Astrocyte (in vitro differentiated cells and primary cell): ENCODE measurements around the gene WDR27. TPM values are rescaled to one million over a fixed set of nuclear protein-coding genes. Genes with fewer than 3 reads are reported as not detected.
"Not testable (repeated sequence)": the region's sequence is repeated elsewhere in the genome, so short reads cannot be mapped to it uniquely, and the experiment has no call there.

ENCODE experiments used
- DNase-seq: peaks from one replicate; pipeline ENCODE4 v3.0.0-alpha.2; 2010; ENCODE audit warnings: low read depth
- FAIRE-seq: peaks from 2 replicates; lab custom pipeline; 2011; peaks lifted over from hg19 to GRCh38; lab: Jason Lieb, UNC
- H2AFZ ChIP-seq: 2 replicates; pipeline ENCODE4 v1.6.0; 2012; ENCODE audit warnings: low read depth, low read length, inconsistent platforms
- H3K27ac ChIP-seq: 2 replicates; pipeline ENCODE4 v1.5.1; 2011; ENCODE audit warnings: low read depth, low read length, inconsistent platforms
- H3K27me3 ChIP-seq: 2 replicates; pipeline ENCODE4 v1.6.0; 2011; ENCODE audit warnings: low read length, inconsistent platforms; ENCODE audit not compliant: insufficient read depth
- H3K36me3 ChIP-seq: 2 replicates; pipeline ENCODE4 v1.5.1; 2011; ENCODE audit warnings: low read length, inconsistent platforms; ENCODE audit not compliant: insufficient read depth
- H3K4me1 ChIP-seq: 2 replicates; pipeline ENCODE4 v1.5.1; 2011; ENCODE audit warnings: low read length, inconsistent platforms; ENCODE audit not compliant: insufficient read depth
- H3K4me2 ChIP-seq: 2 replicates; pipeline ENCODE4 v1.6.0; 2012; ENCODE audit warnings: low read length, inconsistent platforms
- H3K4me3 ChIP-seq: 2 replicates; pipeline ENCODE4 v1.5.1; 2011; ENCODE audit warnings: low read depth, mild to moderate bottlenecking, low read length, inconsistent platforms; ENCODE audit not compliant: insufficient read depth
- H3K79me2 ChIP-seq: 2 replicates; pipeline ENCODE4 v1.6.0; 2012; ENCODE audit warnings: mild to moderate bottlenecking, low read length, inconsistent platforms; ENCODE audit not compliant: insufficient read depth
- H3K9ac ChIP-seq: 2 replicates; pipeline ENCODE4 v1.6.0; 2012; ENCODE audit warnings: mild to moderate bottlenecking, low read length, inconsistent platforms
- H3K9me3 ChIP-seq: 2 replicates; pipeline ENCODE4 v1.5.1; 2012; ENCODE audit warnings: low read depth, mild to moderate bottlenecking, low read length, inconsistent platforms; ENCODE audit not compliant: insufficient read depth
- H4K20me1 ChIP-seq: 2 replicates; pipeline ENCODE4 v1.6.0; 2012; ENCODE audit warnings: low read length, inconsistent platforms; ENCODE audit not compliant: insufficient read depth
- H3K27ac Mint-ChIP-seq: one replicate; pipeline ENCODE4 v1.8.0; 2021; ENCODE audit warnings: mild to moderate bottlenecking, mixed read lengths; ENCODE audit not compliant: unreplicated experiment
- H3K27me3 Mint-ChIP-seq: one replicate; pipeline ENCODE4 v1.8.0; 2021; ENCODE audit warnings: low read depth, mixed read lengths; ENCODE audit not compliant: unreplicated experiment
- H3K36me3 Mint-ChIP-seq: one replicate; pipeline ENCODE4 v1.8.0; 2021; ENCODE audit warnings: low read depth, mixed read lengths; ENCODE audit not compliant: unreplicated experiment
- H3K4me1 Mint-ChIP-seq: one replicate; pipeline ENCODE4 v1.8.0; 2021; ENCODE audit warnings: low read depth, mixed read lengths; ENCODE audit not compliant: unreplicated experiment
- H3K4me3 Mint-ChIP-seq: one replicate; pipeline ENCODE4 v1.8.0; 2021; ENCODE audit warnings: mild to moderate bottlenecking, moderate library complexity, mixed read lengths; ENCODE audit not compliant: unreplicated experiment
- H3K9me3 Mint-ChIP-seq: one replicate; pipeline ENCODE4 v1.8.0; 2021; ENCODE audit warnings: mild to moderate bottlenecking, mixed read lengths; ENCODE audit not compliant: unreplicated experiment
- EZH2 ChIP-seq: IDR thresholded peaks from 2 replicates; pipeline ENCODE4 v1.6.1; 2012; ENCODE audit warnings: mild to moderate bottlenecking, low read length, inconsistent platforms; ENCODE audit not compliant: insufficient read depth
- total RNA-seq: library from RNA; stranded (reverse); gene quantifications from 2 replicates; pipeline ENCODE4 v1.2.1, GENCODE V29; 2021
- TF ChIP-seq, protein P1 (sequence below): IDR thresholded peaks from 2 replicates; pipeline ENCODE4 v1.5.1; 2011; ENCODE audit warnings: low read depth, mild to moderate bottlenecking, inconsistent platforms, low read length, moderate library complexity; ENCODE audit not compliant: insufficient read depth

Gene WDR27
- total RNA-seq, 1 donor from 2014 or later: 31.2 TPM

DNA sequence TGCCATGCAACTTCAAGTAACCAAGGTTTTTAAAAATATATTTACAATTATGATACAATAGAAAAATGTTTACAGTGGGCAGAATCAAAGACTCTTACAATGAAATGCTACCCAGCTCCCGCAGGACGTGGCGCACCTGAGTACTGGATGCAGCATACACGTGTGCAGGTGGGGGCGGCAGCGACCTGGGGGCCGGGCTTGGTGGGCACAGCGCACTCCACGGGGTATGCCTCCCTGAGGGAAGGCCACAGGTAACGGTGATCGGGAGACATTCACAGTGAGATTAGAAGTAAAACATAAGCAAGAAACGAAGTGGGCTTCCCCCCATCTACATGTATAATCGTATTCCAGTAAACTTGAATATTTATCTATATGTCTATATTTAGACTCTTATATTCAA, 54.2 kb downstream of the WDR27 start:
- FAIRE-seq: no peak

DNA sequence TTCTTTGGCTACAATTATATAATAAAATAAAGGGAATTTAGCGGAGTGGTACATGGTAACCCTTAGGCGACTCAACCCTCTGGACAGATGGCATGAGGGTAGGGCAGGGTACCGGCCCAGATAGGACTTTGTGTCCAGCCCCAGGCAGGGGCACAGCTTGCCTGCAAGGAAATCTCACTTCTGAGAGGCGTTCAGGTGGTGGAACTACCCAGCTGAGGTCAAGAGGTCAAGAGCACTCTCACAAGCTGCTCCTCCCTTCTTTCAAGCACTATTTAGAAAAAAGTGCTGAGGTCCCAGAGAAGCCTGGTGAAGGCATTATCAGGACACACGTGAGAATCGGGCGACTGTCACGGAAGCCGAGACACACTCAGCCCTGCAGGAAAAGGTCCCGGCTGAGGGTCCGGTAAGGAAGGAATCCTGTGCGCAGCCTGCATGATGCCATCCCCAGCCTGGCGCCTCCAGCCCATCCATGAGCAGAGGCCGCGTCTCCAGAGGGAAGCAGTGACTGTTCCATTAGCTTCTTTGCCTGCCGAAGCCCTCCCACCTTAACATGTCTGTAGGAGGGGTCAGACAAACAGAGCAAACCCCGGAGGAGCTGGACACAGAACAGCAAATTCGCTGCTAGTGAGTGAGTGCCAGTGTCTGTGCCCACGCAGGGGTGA, 54.8 kb downstream of the WDR27 start:
- Histone ChIP-seq H2AFZ (no peak overlapping the region), H3K9ac (no peak overlapping the region), H3K79me2 (no peaks in the 10 kb centered on the region), H3K9me3 (no peaks in the 10 kb centered on the region), H3K27me3 (no peaks in the 10 kb centered on the region), H3K36me3 (no peaks in the 10 kb centered on the region), H3K4me3 (no peak overlapping the region), H3K4me1 (no peaks in the 10 kb centered on the region), H3K4me2 (no peak overlapping the region), H3K27ac (no peak overlapping the region), H4K20me1 (no peaks in the 10 kb centered on the region)
- FAIRE-seq (no peak), DNase-seq (no peak)
- Mint-ChIP-seq H3K4me1 (no peaks in the 10 kb centered on the region), H3K27ac (no peak overlapping the region), H3K9me3 (no peaks in the 10 kb centered on the region), H3K36me3 (peaks cover 9% of the 10 kb centered on the region), H3K27me3 (no peaks in the 10 kb centered on the region), H3K4me3 (no peak overlapping the region)
- TF ChIP-seq EZH2: no peak
- TF ChIP-seq, protein P1, sequence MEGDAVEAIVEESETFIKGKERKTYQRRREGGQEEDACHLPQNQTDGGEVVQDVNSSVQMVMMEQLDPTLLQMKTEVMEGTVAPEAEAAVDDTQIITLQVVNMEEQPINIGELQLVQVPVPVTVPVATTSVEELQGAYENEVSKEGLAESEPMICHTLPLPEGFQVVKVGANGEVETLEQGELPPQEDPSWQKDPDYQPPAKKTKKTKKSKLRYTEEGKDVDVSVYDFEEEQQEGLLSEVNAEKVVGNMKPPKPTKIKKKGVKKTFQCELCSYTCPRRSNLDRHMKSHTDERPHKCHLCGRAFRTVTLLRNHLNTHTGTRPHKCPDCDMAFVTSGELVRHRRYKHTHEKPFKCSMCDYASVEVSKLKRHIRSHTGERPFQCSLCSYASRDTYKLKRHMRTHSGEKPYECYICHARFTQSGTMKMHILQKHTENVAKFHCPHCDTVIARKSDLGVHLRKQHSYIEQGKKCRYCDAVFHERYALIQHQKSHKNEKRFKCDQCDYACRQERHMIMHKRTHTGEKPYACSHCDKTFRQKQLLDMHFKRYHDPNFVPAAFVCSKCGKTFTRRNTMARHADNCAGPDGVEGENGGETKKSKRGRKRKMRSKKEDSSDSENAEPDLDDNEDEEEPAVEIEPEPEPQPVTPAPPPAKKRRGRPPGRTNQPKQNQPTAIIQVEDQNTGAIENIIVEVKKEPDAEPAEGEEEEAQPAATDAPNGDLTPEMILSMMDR: no peak

More for the DNA sequence above, 54.2 kb downstream of the WDR27 start:
- Histone ChIP-seq H3K27ac (no peak overlapping the region), H3K4me3 (no peak overlapping the region), H3K27me3 (no peaks in the 10 kb centered on the region), H4K20me1 (no peaks in the 10 kb centered on the region), H3K9me3 (no peaks in the 10 kb centered on the region), H3K4me1 (no peaks in the 10 kb centered on the region), H3K79me2 (no peaks in the 10 kb centered on the region), H3K36me3 (no peaks in the 10 kb centered on the region), H3K9ac (no peak overlapping the region), H3K4me2 (no peak overlapping the region), H2AFZ (no peak overlapping the region)
- no peak for DNase-seq
- Mint-ChIP-seq H3K4me3 (no peak overlapping the region), H3K9me3 (no peaks in the 10 kb centered on the region), H3K36me3 (peaks cover 9% of the 10 kb centered on the region), H3K27me3 (no peaks in the 10 kb centered on the region), H3K27ac (no peak overlapping the region), H3K4me1 (no peaks in the 10 kb centered on the region)
- TF ChIP-seq EZH2: no peak
- TF ChIP-seq, protein P1: no peak

DNA sequence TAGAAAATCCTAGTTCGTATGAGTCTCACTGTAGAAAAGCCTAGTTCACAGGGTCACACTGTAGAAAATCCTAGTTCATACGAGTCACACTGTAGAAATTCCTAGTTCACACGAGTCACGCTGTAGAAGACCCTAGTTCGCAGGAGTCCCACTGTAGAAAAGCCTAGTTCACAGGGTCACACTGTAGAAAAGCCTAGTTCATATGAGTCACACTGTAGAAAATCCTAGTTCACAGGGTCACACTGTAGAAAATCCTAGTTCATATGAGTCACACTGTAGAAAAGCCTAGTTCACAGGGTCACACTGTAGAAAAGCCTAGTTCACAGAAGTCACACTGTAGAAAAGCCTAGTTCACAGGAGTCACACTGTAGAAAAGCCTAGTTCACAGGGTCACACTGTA, 56.4 kb downstream of the WDR27 start:
- not testable (repeated sequence) for H3K4me1 ChIP-seq, DNase-seq, H3K9ac ChIP-seq, H3K79me2 ChIP-seq, H3K27me3 ChIP-seq, H3K27ac ChIP-seq, H3K27me3 Mint-ChIP-seq, H3K36me3 Mint-ChIP-seq, H3K36me3 ChIP-seq, H3K27ac Mint-ChIP-seq, H3K4me3 ChIP-seq, H3K4me1 Mint-ChIP-seq, H4K20me1 ChIP-seq, H3K4me3 Mint-ChIP-seq, H3K4me2 ChIP-seq, H3K9me3 Mint-ChIP-seq, H2AFZ ChIP-seq, FAIRE-seq, H3K9me3 ChIP-seq
